ENCODE results near the gene RAF1.
A peak's percentile ranks its signal among the peaks of the same experiment; 100 is the strongest.
"Not testable (repeated sequence)": the region's sequence is repeated elsewhere in the genome, so short reads cannot be mapped to it uniquely, and the experiment has no call there.

Gene RAF1

GRCh38 chr3:12638105-12638504 lies 25.8 kb downstream of the RAF1 start:
- no peak for DNase-seq (ENCODE audit: low spot score)

GRCh38 chr3:12633108-12633507 lies 30.8 kb downstream of the RAF1 start:
- no peak for DNase-seq (ENCODE audit: low spot score)

- DNase-seq (ENCODE audit: low spot score), result no peak
Observed at GRCh38 chr3:12632523-12632922, 31.4 kb downstream of the RAF1 start.

GRCh38 chr3:12630843-12631242 lies 33.1 kb downstream of the RAF1 start:
- not testable (repeated sequence) for DNase-seq (ENCODE audit: low spot score)

- no peak for DNase-seq (ENCODE audit: low spot score)
Observed at GRCh38 chr3:12630292-12630691, 33.6 kb downstream of the RAF1 start.

DNA sequence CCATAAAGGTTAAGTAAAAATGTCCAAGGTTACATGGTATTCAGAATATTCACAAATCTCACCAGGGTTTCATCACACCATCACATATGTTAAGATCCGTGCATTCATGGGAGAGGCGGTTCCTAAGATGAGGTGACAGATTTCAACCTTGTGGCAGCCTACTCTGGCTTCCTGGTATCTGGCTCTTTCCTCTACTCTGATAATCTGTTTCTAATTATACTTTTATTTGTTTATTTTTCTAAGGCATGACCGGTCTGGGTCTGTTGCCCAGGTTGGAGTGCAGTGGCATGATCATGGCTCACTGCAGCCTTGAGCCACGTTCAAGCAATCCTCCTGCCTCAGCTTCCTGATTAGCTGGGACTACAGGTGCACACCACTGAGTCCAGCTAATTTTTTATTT lies 34.4 kb downstream of the RAF1 start:
- DNase-seq (ENCODE audit: low spot score), result no peak

DNA sequence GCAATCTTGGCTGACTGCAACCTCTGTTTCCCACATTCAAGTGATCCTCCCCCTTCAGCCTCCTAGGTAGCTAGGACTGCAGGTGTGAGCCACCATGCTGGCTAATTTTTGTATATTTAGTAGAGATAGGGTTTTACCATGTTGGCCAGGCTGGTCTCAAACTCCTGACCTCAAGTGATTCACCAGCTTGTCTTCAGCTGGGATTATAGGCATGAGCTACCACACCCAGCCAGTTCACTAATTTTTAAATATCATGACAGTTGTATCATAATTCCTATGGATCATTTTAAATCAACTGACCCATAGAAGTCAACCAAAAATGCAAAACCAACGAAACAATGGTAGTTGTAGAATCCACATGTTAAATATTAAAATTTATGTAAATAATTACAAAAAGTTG lies 35.1 kb downstream of the RAF1 start:
- no peak for DNase-seq (ENCODE audit: low spot score)

- no peak for DNase-seq (ENCODE audit: low spot score)
Observed at GRCh38 chr3:12627370-12627769, 36.5 kb downstream of the RAF1 start.

DNA sequence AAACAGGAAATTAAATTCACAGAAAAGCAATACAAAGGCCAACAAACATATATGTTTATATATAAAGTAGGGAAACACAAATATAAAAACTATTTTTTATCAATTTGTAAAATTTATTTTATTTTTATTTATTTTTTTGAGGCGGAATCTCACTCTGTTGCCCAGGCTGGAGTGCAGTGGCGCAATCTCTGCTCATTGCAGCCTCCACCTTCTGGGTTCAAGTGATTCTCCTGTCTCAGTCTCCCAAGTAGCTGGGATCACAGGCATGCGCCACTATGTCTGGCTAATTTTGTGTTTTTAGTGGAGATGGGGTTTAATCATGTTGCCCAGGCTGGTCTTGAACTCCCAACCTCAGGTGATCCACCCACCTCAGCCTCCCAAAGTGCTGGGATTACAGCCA lies 39.0 kb downstream of the RAF1 start:
- not testable (repeated sequence) for DNase-seq (ENCODE audit: low spot score)

DNA sequence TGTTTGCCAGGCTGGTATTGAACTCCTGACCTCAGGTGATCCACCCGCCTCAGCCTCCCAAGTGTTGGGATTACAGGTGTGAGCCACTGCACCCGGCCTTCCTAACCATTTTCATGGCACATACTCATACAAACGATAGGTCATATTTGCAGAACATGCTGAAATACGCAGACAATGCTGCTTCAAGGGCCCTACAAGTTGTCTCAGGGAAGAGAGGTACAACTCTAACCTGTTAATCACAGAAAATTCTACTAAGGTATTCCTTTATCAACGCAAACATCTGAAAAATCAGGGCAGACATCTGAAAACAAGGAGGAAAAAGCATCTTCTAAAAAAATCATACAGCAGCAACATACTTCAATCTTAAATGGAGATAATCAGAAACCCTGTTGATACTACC lies 39.9 kb downstream of the RAF1 start:
- no peak for DNase-seq (ENCODE audit: low spot score)

GRCh38 chr3:12622335-12622734 lies 41.6 kb downstream of the RAF1 start:
- DNase-seq (ENCODE audit: low spot score), result no peak

DNA sequence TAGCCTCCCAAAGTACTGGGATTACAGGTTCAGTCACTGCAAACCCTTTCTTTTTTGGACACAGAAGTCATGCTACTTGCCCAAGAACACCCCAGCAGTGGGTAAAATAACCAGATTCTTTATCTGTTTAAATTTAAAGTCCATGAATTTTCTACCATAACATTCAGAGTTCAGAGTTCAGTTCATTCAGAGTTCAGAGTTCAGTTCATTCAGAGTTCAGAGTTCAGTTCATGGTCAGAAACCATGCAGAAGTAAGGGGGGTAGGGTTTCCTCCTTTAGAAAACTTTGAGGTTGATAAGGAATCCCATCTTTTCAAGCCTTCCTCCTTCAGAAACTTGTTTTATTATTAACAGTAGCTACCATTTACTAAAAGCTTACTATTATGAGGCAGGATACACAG lies 43.2 kb downstream of the RAF1 start:
- no peak for DNase-seq (ENCODE audit: low spot score)

DNA sequence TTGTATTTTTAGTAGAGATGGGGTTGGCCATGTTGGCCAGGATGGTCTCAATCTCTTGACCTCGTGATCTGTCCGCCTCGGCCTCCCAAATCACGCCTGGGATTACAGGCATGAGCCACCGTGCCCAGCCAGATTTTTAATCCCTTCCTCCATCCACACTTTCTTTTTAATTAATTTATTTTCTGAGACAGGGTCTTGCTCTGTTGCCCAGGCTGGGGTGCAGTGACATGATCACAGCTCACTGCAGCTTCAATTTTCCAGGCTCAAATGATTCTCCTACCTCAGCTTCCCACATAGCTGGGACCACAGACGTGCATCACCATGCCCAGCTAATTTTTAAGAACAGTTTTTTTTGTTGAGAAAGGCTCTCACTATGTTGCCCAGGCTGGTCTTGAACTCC lies 43.6 kb downstream of the RAF1 start:
- DNase-seq (ENCODE audit: low spot score), result no peak

GRCh38 chr3:12618426-12618825 lies 45.5 kb downstream of the RAF1 start:
- DNase-seq (ENCODE audit: low spot score), result no peak

DNA sequence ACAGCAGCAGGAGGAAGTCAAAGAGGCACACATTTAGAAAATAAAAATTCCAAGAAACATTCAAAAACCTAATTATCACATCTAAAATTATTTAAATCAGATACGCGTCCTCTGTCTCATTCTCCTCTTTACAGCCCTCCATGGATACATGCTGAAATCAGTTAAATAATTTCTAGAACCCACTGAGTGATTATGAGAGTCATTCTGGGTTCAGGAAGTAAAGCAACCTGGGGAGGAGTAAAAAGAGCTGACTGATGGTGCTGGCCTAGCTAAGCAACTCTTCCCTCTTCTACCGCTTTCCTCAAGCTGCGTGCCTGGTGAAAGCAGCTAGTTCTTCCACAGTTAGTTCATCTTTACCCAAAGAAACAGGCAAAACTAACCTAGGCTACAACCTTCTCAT lies 48.7 kb downstream of the RAF1 start:
- no peak for DNase-seq (ENCODE audit: low spot score)

DNA sequence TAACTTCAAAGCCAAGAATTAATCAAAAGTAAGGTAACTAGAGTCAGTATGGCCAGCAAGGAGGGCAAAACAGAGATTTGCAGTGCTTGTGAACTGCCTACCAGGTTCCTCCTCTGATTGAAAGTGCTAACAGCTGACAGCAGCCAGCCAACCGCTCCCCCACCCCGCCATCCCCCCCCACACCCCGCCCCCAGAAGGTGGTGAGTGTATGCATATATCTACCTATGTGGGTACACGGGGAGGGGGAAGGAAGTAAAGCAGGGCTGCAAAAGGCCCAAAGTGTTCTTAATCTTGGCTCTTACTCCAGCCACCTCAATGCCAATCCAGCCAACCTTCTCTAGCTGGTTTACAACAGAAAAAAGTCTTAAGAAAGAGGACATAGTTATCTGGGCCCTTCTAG lies 50.7 kb downstream of the RAF1 start:
- no peak for DNase-seq (ENCODE audit: low spot score)

GRCh38 chr3:12612514-12613226 lies 51.2 kb downstream of the RAF1 start:
- no peak for DNase-seq (ENCODE audit: low spot score)

- DNase-seq (ENCODE audit: low spot score), result no peak
Observed at GRCh38 chr3:12611117-12611516, 52.8 kb downstream of the RAF1 start.

DNA sequence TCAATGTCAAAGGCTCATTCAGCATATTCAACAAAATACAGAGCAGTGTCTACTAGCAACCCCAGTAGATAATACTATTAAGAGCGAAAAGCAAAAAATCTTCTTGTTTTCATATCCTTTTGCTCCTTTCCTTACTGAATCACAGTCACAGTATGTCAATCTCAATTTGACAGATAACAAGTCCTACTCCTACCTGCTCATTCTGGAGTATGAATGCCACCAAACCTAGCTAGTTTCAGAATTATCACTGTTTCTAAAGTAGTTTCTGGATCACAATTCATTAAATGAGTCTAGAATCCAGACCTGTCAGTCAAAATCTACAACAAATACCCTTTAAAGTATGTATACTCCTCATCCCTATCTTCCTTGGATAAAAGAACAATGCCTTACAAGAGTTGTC lies 55.5 kb downstream of the RAF1 start:
- DNase-seq (ENCODE audit: low spot score), result no peak

- peak; percentile 34 for DNase-seq (ENCODE audit: low spot score)
Observed at GRCh38 chr3:12603969-12604368, 59.9 kb downstream of the RAF1 start.

DNA sequence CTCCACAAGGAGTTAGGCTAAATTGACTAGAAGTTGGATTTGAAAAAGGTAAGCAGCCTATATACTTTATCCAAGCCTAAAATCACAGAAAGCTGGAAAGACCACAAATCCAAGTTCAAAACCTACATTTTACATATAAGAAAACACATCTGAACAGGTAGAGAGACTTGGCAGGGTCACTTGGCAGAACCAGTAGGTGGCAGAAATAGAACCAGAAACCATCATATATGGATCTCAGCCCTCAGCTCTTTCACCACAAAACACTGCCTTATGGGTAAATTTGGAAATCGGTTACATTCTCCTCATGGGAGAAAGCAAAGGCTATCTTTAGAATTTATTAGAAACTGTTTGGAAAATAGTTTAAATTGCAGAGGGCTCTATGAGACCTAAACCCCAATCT lies 62.8 kb downstream of the RAF1 start:
- DNase-seq (ENCODE audit: low spot score), result no peak

- no peak for DNase-seq (ENCODE audit: low spot score)
Observed at GRCh38 chr3:12598890-12599289, 65.0 kb downstream of the RAF1 start.

DNA sequence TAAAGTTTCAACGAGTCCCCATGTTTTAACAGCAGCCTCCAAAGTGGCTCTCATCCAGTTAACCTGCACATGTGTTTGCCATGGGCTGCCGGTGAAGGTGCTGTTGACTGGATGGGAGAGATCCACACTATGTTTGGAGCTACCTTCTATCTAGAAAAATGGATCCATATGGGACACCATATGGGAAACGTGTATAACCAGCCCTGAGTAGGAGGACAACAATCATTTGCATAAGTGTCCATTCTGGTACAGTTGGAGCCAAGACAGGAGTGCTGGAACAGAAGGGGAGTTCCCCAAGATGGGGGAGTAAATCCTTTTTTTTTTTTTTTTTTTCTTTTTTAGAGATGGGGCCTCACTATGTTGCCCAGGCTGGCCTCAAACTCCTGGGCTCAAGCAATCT lies 70.4 kb downstream of the RAF1 start:
- DNase-seq (ENCODE audit: low spot score), result no peak

- DNase-seq (ENCODE audit: low spot score), result no peak
Observed at GRCh38 chr3:12591997-12592715, 71.8 kb downstream of the RAF1 start.

All from iPS-NIHi11 (cell line).